A549 (cell line): ENCODE results near the gene YOD1.

Experiments used
- CEBPB ChIP-seq, 2 experiments: fragments of >200 bp in 1 of 2; sonication (Bioruptor Twin) in 1 of 2; formaldehyde crosslinking in 1 of 2; IDR thresholded peaks; 2 replicates each; pipeline ENCODE4 v1.6.1; 2012 to 2016
- CHD2 ChIP-seq: fragments of 150-350 bp; IDR thresholded peaks from 2 replicates; pipeline ENCODE4 v1.6.1; 2014; ENCODE audit warnings: low read length; ENCODE audit not compliant: partially characterized antibody
- CHD4 ChIP-seq: fragments of 200-600 bp; sonication (generic); IDR thresholded peaks from 2 replicates; pipeline ENCODE4 v1.6.1; 2016; ENCODE audit warnings: antibody characterized with exemption, mild to moderate bottlenecking, borderline replicate concordance
- FOSL2 ChIP-seq, 2 experiments: fragments of 450-650 bp in 1 of 2; fragments of >200 bp in 1 of 2; sonication (Bioruptor Twin) in 1 of 2; formaldehyde crosslinking; IDR thresholded peaks; 2 replicates each; pipeline versions ENCODE4 v1.5.0 to v1.6.1; 2016 to 2020; ENCODE audit warnings: mild to moderate bottlenecking in 1 of 2, moderate library complexity in 1 of 2
- POLR2A ChIP-seq: IDR thresholded peaks from 2 replicates; pipeline ENCODE4 v1.6.1; 2012; ENCODE audit warnings: mild to moderate bottlenecking, low read length
- RAD21 ChIP-seq, 2 experiments: fragments of >200 bp in 1 of 2; sonication (Bioruptor Twin) in 1 of 2; formaldehyde crosslinking in 1 of 2; IDR thresholded peaks in 1 of 2; conservative IDR thresholded peaks in 1 of 2; 2 replicates in 1 of 2; 3 replicates in 1 of 2; pipeline ENCODE4 v1.6.1; 2012 to 2018; ENCODE audit warnings: inconsistent platforms in 1 of 2
- RARB ChIP-seq: fragments of 250-450 bp; sonication (Bioruptor Pico); IDR thresholded peaks from 2 replicates; pipeline ENCODE4 v1.8.0; 2021; ENCODE audit warnings: mild to moderate bottlenecking, moderate library complexity
- RCOR1 ChIP-seq: fragments of 150-350 bp; IDR thresholded peaks from 2 replicates; pipeline ENCODE4 v1.6.1; 2014; ENCODE audit warnings: antibody characterized with exemption, low read length, low read depth
- TF ChIP-seq, protein P1 (sequence below): fragments of >200 bp; sonication (Bioruptor Twin); formaldehyde crosslinking; IDR thresholded peaks from 3 replicates; pipeline ENCODE4 v1.5.1; 2016
- TF ChIP-seq, protein P2 (sequence below): IDR thresholded peaks from 2 replicates; pipeline ENCODE4 v1.6.1; 2012
- TF ChIP-seq, protein P3 (sequence below): fragments of >200 bp; sonication (Bioruptor Twin); formaldehyde crosslinking; IDR thresholded peaks from 3 replicates; pipeline ENCODE4 v1.6.1; 2016
- TF ChIP-seq, protein P4 (sequence below): IDR thresholded peaks from 2 replicates; pipeline ENCODE4 v1.6.1; 2012

DNA sequence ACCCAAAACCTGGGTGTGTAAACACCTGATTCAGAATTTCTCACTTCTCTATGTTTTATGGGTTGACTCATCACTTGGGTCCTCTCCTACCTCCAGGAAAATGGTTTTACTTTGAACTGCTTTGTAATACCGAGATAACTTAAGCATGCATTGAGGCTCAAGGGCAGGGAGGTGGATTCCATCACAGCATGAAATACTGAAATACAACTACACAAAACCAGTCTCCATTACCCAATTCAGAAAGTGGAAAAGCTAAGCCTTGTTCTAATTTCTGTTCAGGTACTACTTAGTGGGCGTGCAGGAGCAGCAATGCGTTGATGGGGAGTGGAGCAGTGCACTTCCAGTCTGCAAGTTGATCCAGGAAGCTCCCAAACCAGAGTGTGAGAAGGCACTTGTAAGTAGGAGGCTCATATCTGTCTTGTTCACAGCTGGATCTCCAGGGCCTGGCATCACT lies 46.9 kb upstream of the YOD1 start:
- TF ChIP-seq, protein P1, sequence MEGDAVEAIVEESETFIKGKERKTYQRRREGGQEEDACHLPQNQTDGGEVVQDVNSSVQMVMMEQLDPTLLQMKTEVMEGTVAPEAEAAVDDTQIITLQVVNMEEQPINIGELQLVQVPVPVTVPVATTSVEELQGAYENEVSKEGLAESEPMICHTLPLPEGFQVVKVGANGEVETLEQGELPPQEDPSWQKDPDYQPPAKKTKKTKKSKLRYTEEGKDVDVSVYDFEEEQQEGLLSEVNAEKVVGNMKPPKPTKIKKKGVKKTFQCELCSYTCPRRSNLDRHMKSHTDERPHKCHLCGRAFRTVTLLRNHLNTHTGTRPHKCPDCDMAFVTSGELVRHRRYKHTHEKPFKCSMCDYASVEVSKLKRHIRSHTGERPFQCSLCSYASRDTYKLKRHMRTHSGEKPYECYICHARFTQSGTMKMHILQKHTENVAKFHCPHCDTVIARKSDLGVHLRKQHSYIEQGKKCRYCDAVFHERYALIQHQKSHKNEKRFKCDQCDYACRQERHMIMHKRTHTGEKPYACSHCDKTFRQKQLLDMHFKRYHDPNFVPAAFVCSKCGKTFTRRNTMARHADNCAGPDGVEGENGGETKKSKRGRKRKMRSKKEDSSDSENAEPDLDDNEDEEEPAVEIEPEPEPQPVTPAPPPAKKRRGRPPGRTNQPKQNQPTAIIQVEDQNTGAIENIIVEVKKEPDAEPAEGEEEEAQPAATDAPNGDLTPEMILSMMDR, result no peak
- TF ChIP-seq RCOR1 (no peak), RAD21 (conservative IDR thresholded peaks at IDR 0.05 in 1 of 2, IDR thresholded peaks at IDR 0.05 in 1 of 2) (no peak), FOSL2 (IDR thresholded peaks at IDR 0.05) (no peak), FOSL2 (CRISPR knock-in tag; IDR thresholded peaks at IDR 0.05) (no peak), POLR2A (no peak), CHD4 (no peak), CEBPB (IDR thresholded peaks at IDR 0.05) (no peak), CHD2 (no peak), RARB (CRISPR knock-in tag) (no peak)
- TF ChIP-seq, protein P2, sequence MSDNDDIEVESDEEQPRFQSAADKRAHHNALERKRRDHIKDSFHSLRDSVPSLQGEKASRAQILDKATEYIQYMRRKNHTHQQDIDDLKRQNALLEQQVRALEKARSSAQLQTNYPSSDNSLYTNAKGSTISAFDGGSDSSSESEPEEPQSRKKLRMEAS, result no peak
- TF ChIP-seq, protein P3, sequence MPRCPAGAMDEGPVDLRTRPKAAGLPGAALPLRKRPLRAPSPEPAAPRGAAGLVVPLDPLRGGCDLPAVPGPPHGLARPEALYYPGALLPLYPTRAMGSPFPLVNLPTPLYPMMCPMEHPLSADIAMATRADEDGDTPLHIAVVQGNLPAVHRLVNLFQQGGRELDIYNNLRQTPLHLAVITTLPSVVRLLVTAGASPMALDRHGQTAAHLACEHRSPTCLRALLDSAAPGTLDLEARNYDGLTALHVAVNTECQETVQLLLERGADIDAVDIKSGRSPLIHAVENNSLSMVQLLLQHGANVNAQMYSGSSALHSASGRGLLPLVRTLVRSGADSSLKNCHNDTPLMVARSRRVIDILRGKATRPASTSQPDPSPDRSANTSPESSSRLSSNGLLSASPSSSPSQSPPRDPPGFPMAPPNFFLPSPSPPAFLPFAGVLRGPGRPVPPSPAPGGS, result no peak
- TF ChIP-seq, protein P4, sequence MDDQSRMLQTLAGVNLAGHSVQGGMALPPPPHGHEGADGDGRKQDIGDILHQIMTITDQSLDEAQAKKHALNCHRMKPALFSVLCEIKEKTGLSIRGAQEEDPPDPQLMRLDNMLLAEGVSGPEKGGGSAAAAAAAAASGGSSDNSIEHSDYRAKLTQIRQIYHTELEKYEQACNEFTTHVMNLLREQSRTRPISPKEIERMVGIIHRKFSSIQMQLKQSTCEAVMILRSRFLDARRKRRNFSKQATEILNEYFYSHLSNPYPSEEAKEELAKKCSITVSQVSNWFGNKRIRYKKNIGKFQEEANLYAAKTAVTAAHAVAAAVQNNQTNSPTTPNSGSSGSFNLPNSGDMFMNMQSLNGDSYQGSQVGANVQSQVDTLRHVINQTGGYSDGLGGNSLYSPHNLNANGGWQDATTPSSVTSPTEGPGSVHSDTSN, result no peak
